SH-SY5Y (cell line): Measurements from ENCODE around the gene SFXN4.

Source experiments
- GATA2 ChIP-seq: IDR thresholded peaks from 2 replicates; pipeline ENCODE4 v1.6.1; 2011; ENCODE audit warnings: mild to moderate bottlenecking, low read depth, low read length
- GATA3 ChIP-seq: IDR thresholded peaks from 2 replicates; pipeline ENCODE4 v1.6.1; 2011; ENCODE audit warnings: low read depth, mild to moderate bottlenecking, low read length, moderate library complexity

DNA sequence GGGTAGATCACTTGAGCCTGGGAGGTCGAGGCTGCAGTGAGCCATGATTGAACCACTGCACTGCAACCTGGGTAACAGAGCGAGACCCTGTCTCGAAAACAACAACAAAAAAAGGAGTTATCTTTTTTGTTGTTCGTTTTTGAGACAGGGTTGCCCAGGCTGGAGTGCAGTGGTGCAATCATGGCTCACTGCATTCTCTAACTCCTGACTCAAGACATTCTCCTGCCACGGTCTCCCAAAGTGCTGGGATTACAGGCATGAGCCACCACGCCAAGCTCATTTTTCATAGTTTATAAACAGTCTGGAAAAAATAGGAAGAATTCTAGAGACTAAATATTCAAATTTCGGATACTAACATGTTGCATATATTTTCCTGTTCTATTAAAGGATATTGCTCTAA is 29.4 kb downstream of the SFXN4 start:
- TF ChIP-seq GATA2 (no peak), GATA3 (no peak)
